ENCODE measurements around the gene NFYC. TPM values are rescaled to one million over a fixed set of nuclear protein-coding genes. Genes with fewer than 3 reads are reported as not detected.

Gene NFYC
- polyA plus RNA-seq, 1 experiment: 37.9 TPM

DNA sequence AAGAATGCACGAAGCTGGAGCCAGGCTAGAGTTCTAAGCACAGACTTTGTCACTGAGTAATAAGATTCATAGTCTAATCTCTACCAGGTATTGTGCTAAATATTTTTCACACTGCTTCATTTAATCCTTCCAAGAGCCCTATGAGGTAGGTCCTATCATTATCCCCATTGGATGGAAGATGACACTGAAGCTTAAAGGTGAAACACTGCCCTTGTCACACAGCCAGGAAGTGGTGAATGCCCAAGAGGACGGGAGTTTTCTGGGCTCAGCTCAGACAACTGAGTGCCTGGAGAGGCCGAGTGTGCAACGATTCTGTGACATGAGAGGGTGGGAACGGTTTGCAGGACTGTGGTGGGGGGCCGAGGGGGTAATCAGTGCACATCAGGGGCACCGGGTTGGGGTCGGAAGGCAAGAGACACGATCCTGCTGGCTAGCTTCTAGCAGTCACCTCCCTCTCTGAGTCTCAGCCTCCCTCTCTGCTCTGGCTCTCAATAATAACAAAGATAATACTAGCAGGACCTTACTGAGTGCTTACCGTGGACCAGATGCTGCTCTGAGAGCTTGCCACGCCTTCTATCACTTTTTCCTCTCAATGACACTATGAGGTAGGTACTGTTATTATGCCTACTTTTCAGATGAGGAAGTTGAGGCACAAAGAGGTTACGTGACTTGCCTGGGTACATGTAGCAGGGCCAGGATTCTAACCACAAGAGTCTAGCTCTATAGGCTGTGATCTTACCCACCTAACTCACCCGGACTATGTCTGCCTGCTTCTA lies 104.5 kb downstream of the NFYC start:
- H3K27ac ChIP-seq (ENCODE audit: low read depth, low read length): no peak overlapping the region
- H3K27me3 ChIP-seq (ENCODE audit: control insufficient read depth, insufficient read depth, low read length): peaks cover 35% of the 10 kb centered on the region
- ChIA-PET CTCF (interaction anchor here (0.7 to 1.6 kb wide), 2 partner anchors 21 to 107 kb away, joined by 6 to 9 read pairs; no protein-coding TSS in a partner anchor), POLR2A (no interaction called here)
- no peak overlapping the region for H3K4me3 ChIP-seq (ENCODE audit: low read depth, low read length)
- TF ChIP-seq, protein P1, sequence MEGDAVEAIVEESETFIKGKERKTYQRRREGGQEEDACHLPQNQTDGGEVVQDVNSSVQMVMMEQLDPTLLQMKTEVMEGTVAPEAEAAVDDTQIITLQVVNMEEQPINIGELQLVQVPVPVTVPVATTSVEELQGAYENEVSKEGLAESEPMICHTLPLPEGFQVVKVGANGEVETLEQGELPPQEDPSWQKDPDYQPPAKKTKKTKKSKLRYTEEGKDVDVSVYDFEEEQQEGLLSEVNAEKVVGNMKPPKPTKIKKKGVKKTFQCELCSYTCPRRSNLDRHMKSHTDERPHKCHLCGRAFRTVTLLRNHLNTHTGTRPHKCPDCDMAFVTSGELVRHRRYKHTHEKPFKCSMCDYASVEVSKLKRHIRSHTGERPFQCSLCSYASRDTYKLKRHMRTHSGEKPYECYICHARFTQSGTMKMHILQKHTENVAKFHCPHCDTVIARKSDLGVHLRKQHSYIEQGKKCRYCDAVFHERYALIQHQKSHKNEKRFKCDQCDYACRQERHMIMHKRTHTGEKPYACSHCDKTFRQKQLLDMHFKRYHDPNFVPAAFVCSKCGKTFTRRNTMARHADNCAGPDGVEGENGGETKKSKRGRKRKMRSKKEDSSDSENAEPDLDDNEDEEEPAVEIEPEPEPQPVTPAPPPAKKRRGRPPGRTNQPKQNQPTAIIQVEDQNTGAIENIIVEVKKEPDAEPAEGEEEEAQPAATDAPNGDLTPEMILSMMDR (IDR thresholded peaks at IDR 0.05; ENCODE audit: low read depth, low read length): no peak
- H3K9me3 ChIP-seq (ENCODE audit: control insufficient read depth, insufficient read depth, low read length): no peaks in the 10 kb centered on the region
- DNase-seq (ENCODE audit: low read depth, low spot score): no peak

DNA sequence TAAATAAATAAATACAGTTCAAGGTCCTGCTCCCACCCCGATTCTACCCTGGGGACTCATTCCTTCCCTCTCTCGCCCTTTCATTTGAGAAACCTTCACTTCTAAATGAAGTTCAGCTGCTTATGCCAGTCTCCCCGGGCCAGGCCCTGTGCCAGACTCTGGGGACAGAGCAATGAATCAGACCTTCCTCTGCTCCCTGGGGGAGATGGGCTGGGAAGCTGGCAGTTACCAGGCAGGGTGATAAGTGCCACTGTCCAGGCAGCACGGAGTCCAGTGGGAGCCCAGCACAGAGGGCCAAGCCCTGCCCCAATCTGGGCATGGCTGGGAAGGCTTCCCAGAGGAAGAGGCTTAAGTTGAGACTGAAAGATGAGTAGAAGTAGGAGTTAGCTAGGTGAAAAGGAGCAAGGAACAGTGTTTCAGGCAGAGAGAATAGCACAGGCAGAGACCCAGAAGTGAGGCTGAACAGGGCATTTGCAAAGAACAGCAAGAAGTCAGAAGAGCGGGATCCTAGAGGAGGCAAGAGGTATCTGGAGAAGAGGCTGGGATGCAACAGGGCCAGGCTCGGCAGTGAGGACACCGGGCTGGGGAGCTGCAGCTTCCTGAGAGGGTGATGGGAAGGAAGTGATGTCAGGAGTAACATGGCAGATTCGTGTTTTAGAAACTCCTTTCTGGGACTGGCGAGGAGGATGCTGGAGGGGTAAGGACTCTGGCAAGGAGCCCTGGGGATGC lies 105.6 kb downstream of the NFYC start:
- H3K27me3 ChIP-seq (ENCODE audit: control insufficient read depth, insufficient read depth, low read length): peaks cover 26% of the 10 kb centered on the region
- CTCF ChIA-PET: interaction anchor here (0.9 to 1.6 kb wide), 3 partner anchors 22 to 155 kb away, joined by 3 to 6 read pairs (median 5); no protein-coding TSS in a partner anchor
- H3K9me3 ChIP-seq (ENCODE audit: control insufficient read depth, insufficient read depth, low read length): no peaks in the 10 kb centered on the region; the same call in 1 of the 2 replicates
- TF ChIP-seq, protein P1 (IDR thresholded peaks at IDR 0.05; ENCODE audit: low read depth, low read length): no peak
- DNase-seq (ENCODE audit: low read depth, low spot score): no peak
- H3K27ac ChIP-seq (ENCODE audit: low read depth, low read length): no peak overlapping the region
- H3K4me3 ChIP-seq (ENCODE audit: low read depth, low read length): no peak overlapping the region
- POLR2A ChIA-PET: no interaction called here

DNA sequence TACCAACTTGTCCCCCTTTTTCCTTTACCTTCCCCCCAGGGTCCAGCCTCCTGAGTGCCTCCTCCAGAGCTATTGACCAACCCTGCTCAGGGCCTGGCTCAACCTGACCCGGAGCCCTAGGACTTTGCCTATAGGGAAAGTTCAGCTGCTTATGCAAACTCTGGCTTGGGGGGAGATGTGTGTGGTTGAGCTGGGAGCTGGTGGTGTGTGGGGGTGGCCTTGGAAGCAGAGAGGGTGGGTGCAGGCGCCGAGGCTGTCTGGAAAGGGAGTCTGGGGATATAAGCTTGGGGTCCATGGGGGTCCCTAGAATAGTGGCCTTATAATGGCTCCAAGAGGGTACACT lies 106.1 kb downstream of the NFYC start:
- Histone ChIP-seq H3K27me3 (ENCODE audit: control insufficient read depth, insufficient read depth, low read length) (peaks cover 23% of the 10 kb centered on the region), H3K9me3 (ENCODE audit: control insufficient read depth, insufficient read depth, low read length) (peaks cover 3% of the 10 kb centered on the region; the same call in 1 of the 2 replicates), H3K27ac (ENCODE audit: low read depth, low read length) (no peak overlapping the region), H3K4me3 (ENCODE audit: low read depth, low read length) (no peak overlapping the region)
- TF ChIP-seq, protein P1 (IDR thresholded peaks at IDR 0.05; ENCODE audit: low read depth, low read length): no peak
- ChIA-PET POLR2A (no interaction called here), CTCF (interaction anchor here (0.9 to 1.6 kb wide), 3 partner anchors 23 to 155 kb away, joined by 3 to 6 read pairs (median 5); no protein-coding TSS in a partner anchor)
- no peak for DNase-seq (ENCODE audit: low read depth, low spot score)

DNA sequence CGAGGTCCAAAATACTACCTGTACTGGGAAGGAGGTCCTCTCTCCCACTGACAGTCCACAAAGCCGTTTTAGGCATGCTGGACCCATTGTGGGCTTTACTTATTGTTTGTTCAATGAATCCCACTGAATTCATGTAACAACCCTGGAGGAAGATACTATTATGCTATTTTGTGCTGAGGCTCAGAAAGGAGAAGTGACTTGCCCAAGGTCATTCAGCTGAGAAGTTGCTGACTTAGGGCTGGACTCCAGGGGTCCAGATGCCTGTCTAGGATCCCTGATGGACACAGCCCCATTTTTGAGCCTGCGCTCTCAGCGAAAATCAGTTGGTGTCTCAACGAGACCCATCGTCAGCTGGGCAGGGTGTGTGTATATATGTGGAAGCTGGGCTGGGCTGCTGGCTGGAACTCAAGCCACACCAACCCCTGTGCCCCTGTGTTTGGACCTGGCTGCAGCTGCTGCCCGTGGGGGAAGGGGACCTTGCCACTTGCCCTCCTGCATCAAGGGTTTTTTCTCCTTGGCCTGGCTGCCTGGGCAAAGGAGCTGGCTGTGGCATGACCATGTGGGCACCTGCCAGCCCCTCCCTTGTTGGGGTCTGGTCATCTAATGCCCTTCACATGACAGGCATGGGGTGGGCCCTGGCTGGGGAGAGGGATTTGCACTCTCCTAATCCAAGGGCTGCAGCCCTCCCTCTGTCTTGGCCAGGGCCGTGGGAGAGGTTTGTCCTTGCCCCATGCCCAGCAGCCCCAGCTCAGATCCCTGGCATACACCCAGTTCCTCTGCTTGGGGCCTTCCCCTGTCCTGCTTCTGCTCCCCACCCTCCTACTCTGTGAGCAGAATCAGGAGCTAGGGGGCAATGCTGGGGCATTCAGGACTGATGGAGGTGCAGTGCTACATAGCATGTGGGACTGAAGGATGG lies 107.1 kb downstream of the NFYC start:
- CTCF ChIA-PET: no interaction called here
- TF ChIP-seq, protein P1 (IDR thresholded peaks at IDR 0.05; ENCODE audit: low read depth, low read length): no peak
- H3K9me3 ChIP-seq (ENCODE audit: control insufficient read depth, insufficient read depth, low read length): peaks cover 3% of the 10 kb centered on the region; the same call in 1 of the 2 replicates
- POLR2A ChIA-PET: no interaction called here
- no peak overlapping the region for H3K27ac ChIP-seq (ENCODE audit: low read depth, low read length)
- no peak overlapping the region for H3K4me3 ChIP-seq (ENCODE audit: low read depth, low read length)
- H3K27me3 ChIP-seq (ENCODE audit: control insufficient read depth, insufficient read depth, low read length): peaks cover 15% of the 10 kb centered on the region
- no peak for DNase-seq (ENCODE audit: low read depth, low spot score)

All from AG04450 (cell line).